GM18502 (cell line): ENCODE data around the gene IFNA8.
"Not testable (repeated sequence)": the region's sequence is repeated elsewhere in the genome, so short reads cannot be mapped to it uniquely, and the experiment has no call there.

ENCODE experiments used
- ATAC-seq: cut with Tn5 transposase; IDR thresholded peaks from one replicate; pipeline ENCODE4 v1.9.1; 2021; ENCODE audit warnings: mild to moderate bottlenecking; ENCODE audit not compliant: unreplicated experiment, poor library complexity

The IFNA8 gene

DNA sequence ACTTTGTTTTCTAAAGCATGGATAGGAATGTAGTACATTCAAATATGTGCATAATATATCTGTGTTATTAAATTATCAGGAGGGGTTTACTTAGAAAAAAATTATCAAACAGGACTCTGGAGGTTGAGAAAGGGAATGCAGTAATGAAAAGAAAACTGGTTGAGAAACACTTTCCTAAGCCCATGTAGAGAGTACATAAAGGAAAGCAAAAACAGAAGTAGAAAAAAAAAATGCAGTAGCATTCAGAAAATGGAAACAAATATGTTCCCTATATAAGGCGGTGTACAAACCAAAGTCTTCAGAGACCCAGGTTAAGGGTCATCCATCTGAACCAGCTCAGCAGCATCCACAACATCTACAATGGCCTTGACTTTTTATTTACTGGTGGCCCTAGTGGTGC, at the start of gene IFNA8:
TSS of gene IFNA8 (plus strand) at position 301 of the 400 bp plus-strand sequence. CDS start at position 361, 60 bp downstream.
- ATAC-seq = no peak

DNA sequence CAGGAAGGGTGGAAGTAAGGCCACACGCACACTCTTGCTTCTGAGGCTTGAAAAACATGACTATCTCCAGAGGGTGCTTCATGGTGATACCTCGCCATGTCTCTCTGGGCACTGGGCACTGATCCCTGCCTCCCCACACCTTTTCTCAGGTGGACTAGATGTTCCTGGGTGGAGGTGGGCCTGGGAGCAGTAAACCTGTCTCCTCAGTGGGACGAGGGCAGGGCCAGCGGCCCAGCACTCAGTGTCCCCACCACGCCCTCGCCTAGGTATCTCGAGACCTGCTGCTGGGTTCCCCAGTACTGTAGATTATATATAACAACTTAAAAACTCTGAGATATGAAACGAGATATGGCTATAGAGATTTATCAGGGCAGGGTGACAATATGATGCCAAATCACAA, 46.6 kb upstream of the IFNA8 start:
- ATAC-seq = no peak

DNA sequence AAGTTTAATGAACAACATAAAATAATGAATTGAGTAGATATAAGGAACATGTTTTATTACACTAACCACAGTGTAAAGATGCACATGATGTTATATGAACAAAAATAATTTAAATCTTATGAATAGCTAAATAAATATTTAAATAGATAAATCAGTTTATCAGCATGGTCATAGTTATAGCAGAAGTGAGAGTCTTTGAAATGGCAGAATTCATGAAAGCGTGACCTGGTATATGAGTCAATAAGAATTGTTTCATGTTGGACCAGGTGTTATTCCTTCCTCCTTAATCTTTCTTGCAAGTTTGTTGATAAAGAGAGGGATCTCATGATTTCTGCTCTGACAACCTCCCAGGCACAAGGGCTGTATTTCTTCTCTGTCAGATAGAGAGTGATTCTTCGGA, 41.7 kb upstream of the IFNA8 start:
- ATAC-seq = peak; percentile 95

- no peak for ATAC-seq
Measured at GRCh38 chr9:21367957-21368356, 41.0 kb upstream of the IFNA8 start, which contains the start of gene IFNA13. IFNA13 (minus strand) TSS chr9:21368057; CDS start chr9:21368010, 47 bp downstream.

DNA sequence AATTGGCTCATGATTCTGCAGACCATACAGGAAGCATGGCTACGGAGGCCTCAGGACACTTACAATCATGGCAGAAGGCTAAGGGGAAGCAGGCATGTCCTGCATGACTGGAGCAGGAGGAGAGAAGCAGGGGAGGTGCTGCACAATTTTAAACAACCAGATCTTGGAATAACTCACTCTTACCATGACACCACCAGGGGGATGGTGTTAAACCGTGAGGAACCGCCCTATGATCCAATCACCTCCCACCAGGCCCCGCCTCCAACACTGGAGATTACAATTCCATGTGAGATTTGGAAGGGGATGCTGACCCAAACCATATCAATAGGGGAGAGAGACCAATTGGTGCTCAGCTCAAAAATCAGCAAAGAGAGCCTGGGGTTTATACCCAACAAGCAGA, 37.5 kb upstream of the IFNA8 start:
- not testable (repeated sequence) for ATAC-seq

DNA sequence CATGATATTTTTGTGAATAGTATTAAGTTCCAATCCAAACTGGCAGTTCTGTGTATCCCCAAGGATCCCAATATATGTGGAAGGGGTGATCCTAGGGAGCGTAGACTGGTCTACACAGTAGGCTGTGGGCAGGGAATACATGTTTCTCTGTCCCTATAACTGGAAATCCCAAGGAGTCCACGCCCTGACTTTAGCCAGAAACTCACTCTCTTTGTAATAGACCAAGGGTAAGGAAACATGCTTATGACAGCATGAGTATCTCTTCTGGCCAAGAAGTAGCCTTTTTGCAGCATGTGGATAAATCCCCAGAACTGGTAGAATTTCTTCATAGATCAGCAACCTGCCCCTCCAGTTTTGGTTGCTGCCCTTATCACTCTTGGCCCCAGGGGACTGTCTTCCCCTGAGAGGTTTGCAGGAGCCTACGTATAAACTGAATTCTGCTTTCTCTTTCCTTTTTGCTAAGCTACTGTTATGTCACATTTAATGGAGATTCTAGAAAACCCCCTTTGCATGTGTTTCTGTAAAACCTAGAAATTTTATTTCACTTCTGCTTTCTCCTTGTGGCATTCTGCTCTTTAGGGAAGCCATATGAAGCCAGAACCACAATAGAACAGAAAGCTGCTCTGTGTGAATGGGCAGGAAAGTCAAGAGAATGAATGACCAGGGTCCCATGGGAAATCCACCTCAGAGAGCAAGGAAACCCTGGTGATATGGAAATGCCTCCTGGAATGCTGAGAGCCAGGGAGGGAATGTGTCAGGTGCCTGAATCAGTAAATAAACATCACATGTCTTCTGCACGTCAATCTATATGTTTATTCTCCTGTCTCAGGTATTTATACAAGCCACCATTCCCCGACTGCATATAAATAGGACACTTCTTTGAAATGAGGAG, 27.2 kb upstream of the IFNA8 start:
- peak; percentile 99 for ATAC-seq

GRCh38 chr9:21383627-21384026, 25.3 kb upstream of the IFNA8 start:
- no peak for ATAC-seq

DNA sequence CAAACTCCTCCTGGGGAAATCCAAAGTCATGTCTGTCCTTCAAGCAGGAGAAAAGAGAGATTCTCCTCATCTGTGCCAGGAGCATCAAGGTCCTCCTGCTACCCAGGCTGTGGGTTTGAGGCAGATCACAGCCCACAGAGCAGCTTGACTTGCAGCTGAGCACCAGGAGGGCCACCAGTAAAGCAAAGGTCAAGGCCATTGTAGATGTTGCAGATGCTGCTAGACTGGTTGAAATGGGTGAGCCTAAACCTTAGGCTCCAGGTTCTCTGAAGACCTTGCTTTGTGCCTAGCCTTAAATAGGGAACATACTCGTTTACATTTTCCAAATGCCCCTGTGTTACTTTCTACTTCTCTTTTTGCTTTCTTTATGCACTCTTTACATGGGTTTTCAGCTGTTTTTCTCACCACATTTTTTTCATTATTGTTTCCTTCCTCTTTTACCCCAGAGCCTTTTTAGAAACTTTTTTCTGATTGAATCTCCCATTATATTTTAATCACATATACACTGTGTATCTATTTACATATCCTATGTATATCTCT, 23.7 kb upstream of the IFNA8 start, which contains the start of gene IFNA2:
TSS of gene IFNA2 (minus strand) at position 268 of the 540 bp plus-strand sequence. CDS start at position 199, 69 bp downstream.
- no peak for ATAC-seq

DNA sequence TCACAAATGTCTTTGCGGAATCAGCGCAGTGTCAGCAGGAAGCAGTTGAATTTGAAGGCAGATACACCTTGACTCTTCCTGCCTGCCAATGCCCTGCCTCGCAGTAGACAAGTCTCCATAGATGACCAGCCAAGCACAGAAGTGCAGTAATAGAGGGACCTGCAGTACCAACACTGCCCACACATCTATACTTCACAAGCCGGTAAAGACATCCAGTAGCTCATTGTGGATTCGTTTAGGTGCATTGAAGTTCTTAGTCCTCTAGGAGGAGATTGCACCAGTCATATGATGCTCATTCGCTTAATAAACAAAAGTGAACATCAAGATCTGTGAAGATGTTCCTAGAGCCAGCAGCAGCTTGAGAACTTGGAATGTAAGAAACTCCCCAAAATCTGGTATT, 16.6 kb upstream of the IFNA8 start:
- peak; percentile 87 for ATAC-seq

- ATAC-seq = peak; percentile 82
Measured at GRCh38 chr9:21395778-21396717, 12.9 kb upstream of the IFNA8 start.

GRCh38 chr9:21398955-21399489, 9.9 kb upstream of the IFNA8 start:
- no peak for ATAC-seq

DNA sequence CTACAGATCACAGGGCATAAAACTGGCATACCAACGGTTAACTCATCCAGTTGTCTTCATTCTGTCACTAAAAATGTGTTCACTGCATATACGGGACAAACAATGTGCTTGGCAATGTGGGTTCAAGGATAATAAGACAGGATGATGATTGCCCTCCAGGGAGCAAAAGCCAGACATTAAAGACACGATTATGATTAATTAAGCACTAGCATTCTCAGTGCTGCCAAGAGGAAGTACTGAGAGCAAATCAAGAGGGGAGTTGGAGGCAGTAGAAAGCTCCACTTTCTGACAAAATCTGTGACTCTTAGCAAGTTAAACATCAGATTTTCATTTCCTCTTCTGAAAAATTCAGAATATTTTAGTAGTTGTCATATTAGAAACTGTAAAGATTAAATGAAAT, 9.0 kb upstream of the IFNA8 start:
- ATAC-seq = no peak

DNA sequence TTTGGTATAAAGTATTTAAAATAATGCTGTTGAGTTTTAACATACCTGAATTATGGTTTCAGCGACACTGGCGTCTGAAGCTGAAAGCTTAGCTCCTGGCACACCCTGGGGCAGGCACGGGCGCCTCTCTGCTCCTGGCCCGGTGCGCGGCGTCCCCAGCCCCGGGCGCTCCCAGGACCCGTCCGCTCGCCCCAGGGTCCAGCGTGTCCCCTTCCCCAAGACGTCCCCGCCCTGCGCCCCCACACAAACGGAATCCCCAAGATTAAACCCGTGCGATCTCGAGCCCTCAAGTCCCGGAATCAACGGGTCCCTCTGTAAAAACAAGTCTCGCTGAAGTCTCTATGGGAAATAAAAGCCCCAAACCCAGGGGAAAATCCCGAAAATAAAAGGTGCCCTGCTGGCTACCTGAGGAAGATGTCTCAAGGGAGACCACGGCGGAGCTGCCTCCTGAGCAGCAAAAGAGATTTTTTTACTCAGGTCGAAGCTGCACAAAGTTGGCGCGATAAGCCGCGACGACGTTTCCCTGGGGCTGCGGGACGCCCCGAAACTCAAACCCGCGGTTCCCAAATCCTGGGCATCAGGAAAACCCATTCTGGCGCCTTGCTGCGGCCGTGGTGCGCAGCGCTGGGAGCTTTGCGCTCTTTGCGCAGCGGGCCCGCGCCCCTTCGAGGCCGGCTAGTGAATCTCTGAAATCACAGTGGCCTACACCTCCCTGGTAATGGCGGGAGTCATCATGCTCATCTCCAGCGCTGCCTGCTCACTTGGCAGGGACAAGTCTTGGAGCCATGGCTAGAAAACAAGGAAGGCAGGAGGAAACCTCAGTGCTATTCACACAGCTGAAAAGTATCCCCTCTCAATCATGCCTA, 6.3 kb upstream of the IFNA8 start:
- ATAC-seq = peak; percentile 65

DNA sequence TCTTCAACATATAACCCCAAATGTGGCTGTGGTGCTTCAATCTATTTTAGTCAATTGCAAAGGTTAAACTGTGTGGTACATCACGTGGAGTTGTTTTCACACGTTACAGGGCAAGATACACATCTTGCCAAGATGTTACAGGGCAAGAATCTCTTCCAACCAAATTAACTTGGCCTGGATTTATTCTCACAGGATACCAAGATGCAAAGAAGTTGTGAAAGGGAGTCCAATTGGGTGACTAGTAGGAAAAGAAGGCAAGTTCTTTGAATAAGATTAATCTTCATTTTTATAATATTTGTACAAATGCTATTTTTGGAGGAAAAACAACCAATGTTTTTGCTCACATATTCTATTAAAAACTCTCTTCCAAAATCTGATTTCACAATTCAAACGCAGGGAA, 4.8 kb upstream of the IFNA8 start:
- no peak for ATAC-seq

DNA sequence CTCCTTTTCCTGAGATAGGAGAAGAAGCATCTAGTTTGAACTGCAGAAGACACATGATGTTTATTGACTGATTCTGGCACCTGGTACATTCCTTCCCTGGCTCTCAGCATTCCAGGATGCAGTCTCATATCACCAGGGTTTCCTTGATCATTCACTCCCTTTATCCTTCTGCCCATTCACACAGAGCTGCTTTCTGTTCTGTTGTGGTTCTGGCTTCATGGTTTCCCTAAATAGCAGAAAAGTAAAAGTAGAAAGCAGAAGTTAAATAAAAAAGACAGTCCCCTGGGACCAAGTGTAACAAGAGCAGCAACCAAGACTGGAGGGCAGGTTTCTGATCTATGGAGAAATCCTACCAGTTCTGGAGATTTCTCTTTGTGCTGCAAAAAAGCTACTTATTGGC, 3.2 kb downstream of the IFNA8 start:
- peak; percentile 89 for ATAC-seq

GRCh38 chr9:21413151-21413550, 4.2 kb downstream of the IFNA8 start:
- no peak for ATAC-seq

GRCh38 chr9:21413624-21414023, 4.7 kb downstream of the IFNA8 start:
- ATAC-seq = no peak

DNA sequence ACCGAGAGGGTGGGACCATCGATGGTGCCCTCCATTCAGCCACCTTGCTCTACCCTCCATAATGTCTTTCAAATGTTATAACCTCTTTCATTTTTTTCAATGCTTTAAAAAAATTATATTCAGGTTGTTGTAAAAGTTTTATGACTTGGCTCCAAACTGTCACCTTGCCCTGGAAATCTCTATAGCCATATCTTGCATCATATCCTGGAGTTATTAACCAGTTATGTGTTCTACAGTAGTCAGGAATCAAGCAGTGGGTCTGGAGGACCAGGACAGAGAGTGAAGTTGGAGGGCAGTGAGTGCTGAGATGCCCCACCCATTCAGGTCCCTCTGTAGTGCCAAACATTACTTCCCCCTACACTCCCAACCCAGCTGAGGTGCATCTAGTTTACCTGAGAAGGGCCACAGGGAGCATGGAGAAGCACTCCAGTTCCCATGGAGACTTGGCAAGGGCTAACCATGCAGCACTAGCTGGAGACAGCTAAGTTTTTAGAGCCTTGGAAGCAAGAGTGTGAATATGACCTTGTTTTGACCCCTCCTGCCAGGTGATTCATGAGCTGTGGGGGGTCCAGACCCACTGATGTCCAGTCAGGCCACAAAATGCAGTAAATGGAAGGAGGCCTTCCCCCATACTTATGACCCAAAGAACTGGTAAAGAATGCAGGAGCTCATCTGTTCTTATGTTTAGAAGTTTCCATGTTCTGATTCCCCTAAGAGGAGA, 5.5 kb downstream of the IFNA8 start:
- no peak for ATAC-seq
